HG02970 (cell line): ENCODE measurements around the gene CDCA3.

Experiments used
- ATAC-seq: cut with Tn5 transposase; IDR thresholded peaks from one replicate; pipeline ENCODE4 v1.9.1; 2021; ENCODE audit warnings: mild to moderate bottlenecking, moderate library complexity, moderate number of reproducible peaks; ENCODE audit not compliant: unreplicated experiment, low FRiP score

Gene CDCA3

GRCh38 chr12:6834873-6835272 lies 16.2 kb downstream of the CDCA3 start:
- ATAC-seq, result no peak

GRCh38 chr12:6834254-6834653 lies 16.8 kb downstream of the CDCA3 start:
- no peak for ATAC-seq

GRCh38 chr12:6833189-6833890 lies 17.7 kb downstream of the CDCA3 start:
- no peak for ATAC-seq

GRCh38 chr12:6832125-6832524 lies 19.0 kb downstream of the CDCA3 start:
- no peak for ATAC-seq

- ATAC-seq, result no peak
Observed at GRCh38 chr12:6831450-6831995, 19.6 kb downstream of the CDCA3 start.

- ATAC-seq, result no peak
Observed at GRCh38 chr12:6830999-6831398, 20.1 kb downstream of the CDCA3 start.

GRCh38 chr12:6830286-6830890 lies 20.7 kb downstream of the CDCA3 start:
- ATAC-seq, result no peak

GRCh38 chr12:6829536-6830220 lies 21.4 kb downstream of the CDCA3 start:
- no peak for ATAC-seq

- no peak for ATAC-seq
Observed at GRCh38 chr12:6828781-6829535, 22.1 kb downstream of the CDCA3 start.

GRCh38 chr12:6827982-6828780 lies 22.9 kb downstream of the CDCA3 start, which contains the start of gene P3H3:
P3H3 (plus strand) TSS chr12:6828407; CDS start chr12:6828441, 34 bp downstream.
- no peak for ATAC-seq

- no peak for ATAC-seq
Observed at GRCh38 chr12:6827437-6827911, 23.6 kb downstream of the CDCA3 start.

GRCh38 chr12:6826734-6827436 lies 24.2 kb downstream of the CDCA3 start:
- ATAC-seq, result no peak

- no peak for ATAC-seq
Observed at GRCh38 chr12:6826125-6826733, 24.9 kb downstream of the CDCA3 start.

GRCh38 chr12:6825398-6826124 lies 25.5 kb downstream of the CDCA3 start:
- ATAC-seq, result no peak

- no peak for ATAC-seq
Observed at GRCh38 chr12:6824901-6825381, 26.1 kb downstream of the CDCA3 start.

- ATAC-seq, result no peak
Observed at GRCh38 chr12:6824085-6824775, 26.9 kb downstream of the CDCA3 start.
